SK-N-SH (cell line): ENCODE data around the gene UBE2N. TPM values are rescaled to one million over a fixed set of nuclear protein-coding genes. Genes with fewer than 3 reads are reported as not detected.

Experiments used
- CTCF ChIA-PET: fragments of 300-600, 350-600 bp; formaldehyde crosslinking; extraction: SDS; loops from one replicate; lab custom pipeline; 2021; lab: Yijun Ruan, JAX
- POLR2A ChIA-PET: fragments of 350-600 bp; sonication (Branson Sonifier 250); formaldehyde crosslinking; extraction: SDS; loops from one replicate; lab custom pipeline; 2020; ENCODE audit warnings: antibody characterized with exemption, inconsistent platforms; lab: Yijun Ruan, JAX
- DNase-seq: peaks from one replicate; pipeline ENCODE4 v3.0.0; 2012
- H2AFZ ChIP-seq: fragments of 200-600 bp; sonication (generic); 2 replicates; pipeline ENCODE4 v1.8.1; 2016; ENCODE audit warnings: antibody characterized with exemption, mild to moderate bottlenecking, low read depth
- H3F3A ChIP-seq: fragments of 200-600 bp; sonication (generic); replicated peaks from 2 replicates; pipeline ENCODE3; 2016; ENCODE audit warnings: antibody characterized with exemption, mild to moderate bottlenecking; ENCODE audit not compliant: insufficient read depth
- H3K27ac ChIP-seq, 2 experiments: fragments of 200-500 bp in 1 of 2; fragments of 200-600 bp in 1 of 2; sonication (Bioruptor generic) in 1 of 2; sonication (generic), shearing (Covaris generic) in 1 of 2; 2 replicates each; pipeline versions ENCODE4 v1.5.1 to v1.6.1; 2014 to 2016; ENCODE audit warnings: low read depth in 2 of 2, inconsistent platforms in 1 of 2, low read length in 1 of 2, mild to moderate bottlenecking in 1 of 2, mixed read lengths in 1 of 2
- H3K27me3 ChIP-seq: fragments of 200-600 bp; sonication (generic), shearing (Covaris generic); 2 replicates; pipeline ENCODE4 v1.6.1; 2016; ENCODE audit warnings: mixed run types; ENCODE audit not compliant: insufficient read depth
- H3K36me3 ChIP-seq, 2 experiments: fragments of 200-500 bp in 1 of 2; fragments of 200-600 bp in 1 of 2; sonication (Bioruptor generic) in 1 of 2; sonication (generic) in 1 of 2; replicated peaks in 1 of 2; 2 replicates each; pipeline versions ENCODE3 to v1.5.1; 2014 to 2016; ENCODE audit warnings: low read length in 1 of 2, mild to moderate bottlenecking in 1 of 2; ENCODE audit not compliant: insufficient read depth in 2 of 2, control insufficient read depth in 1 of 2
- H3K4me1 ChIP-seq, 2 experiments: fragments of 200-500 bp in 1 of 2; fragments of 200-600 bp in 1 of 2; sonication (Bioruptor generic) in 1 of 2; sonication (generic), shearing (Covaris generic) in 1 of 2; 2 replicates each; pipeline versions ENCODE4 v1.5.1 to v1.6.1; 2014 to 2016; ENCODE audit warnings: low read depth in 1 of 2, low read length in 1 of 2, mixed run types in 1 of 2; ENCODE audit not compliant: insufficient read depth in 2 of 2, control insufficient read depth in 1 of 2
- H3K4me2 ChIP-seq: fragments of 200-600 bp; sonication (generic), shearing (Covaris generic); 2 replicates; pipeline ENCODE4 v1.6.1; 2017; ENCODE audit warnings: mixed run types
- H3K4me3 ChIP-seq, 2 experiments: fragments of 200-500 bp in 1 of 2; fragments of 200-600 bp in 1 of 2; sonication (Bioruptor generic) in 1 of 2; sonication (generic), shearing (Covaris generic) in 1 of 2; 2 replicates each; pipeline versions ENCODE4 v1.5.1 to v1.8.1; 2014 to 2016; ENCODE audit warnings: low read depth in 2 of 2, inconsistent platforms in 1 of 2, low read length in 1 of 2, mild to moderate bottlenecking in 1 of 2, mixed read lengths in 1 of 2, moderate library complexity in 1 of 2
- H3K79me2 ChIP-seq: fragments of 200-600 bp; sonication (generic); 2 replicates; pipeline ENCODE4 v1.8.1; 2017; ENCODE audit warnings: mild to moderate bottlenecking; ENCODE audit not compliant: insufficient read depth
- H3K9ac ChIP-seq: fragments of 200-600 bp; sonication (generic); 2 replicates; pipeline ENCODE4 v1.6.1; 2017; ENCODE audit warnings: mixed run types
- H3K9me2 ChIP-seq: fragments of 200-600 bp; sonication (generic); 2 replicates; pipeline ENCODE4 v1.6.1; 2017; ENCODE audit warnings: mixed run types
- H3K9me3 ChIP-seq: fragments of 200-600 bp; sonication (generic); 2 replicates; pipeline ENCODE4 v1.6.1; 2017; ENCODE audit warnings: mixed run types, mild to moderate bottlenecking, moderate library complexity
- H4K20me1 ChIP-seq: fragments of 200-600 bp; sonication (generic); 2 replicates; pipeline ENCODE4 v1.6.1; 2017; ENCODE audit warnings: mild to moderate bottlenecking, mixed run types; ENCODE audit not compliant: insufficient read depth
- ELF1 ChIP-seq: IDR thresholded peaks from 2 replicates; pipeline ENCODE4 v1.4.0; 2012
- EP300 ChIP-seq, 2 experiments: IDR thresholded peaks; 2 replicates each; pipeline versions ENCODE4 v1.4.0 to v1.6.1; 2012; ENCODE audit warnings: borderline replicate concordance in 1 of 2, low read depth in 1 of 2, low read length in 1 of 2
- EZH2phosphoT487 ChIP-seq: fragments of 200-600 bp; sonication (generic); IDR thresholded peaks from 2 replicates; pipeline ENCODE4 v1.6.1; 2017; ENCODE audit warnings: low read depth, mixed run types, mild to moderate bottlenecking, antibody characterized with exemption, moderate library complexity, borderline replicate concordance
- FOSL2 ChIP-seq: IDR thresholded peaks from 2 replicates; pipeline ENCODE4 v1.4.0; 2012; ENCODE audit warnings: low read depth, mild to moderate bottlenecking, moderate library complexity, borderline replicate concordance
- FOXJ3 ChIP-seq: sonication (generic); formaldehyde crosslinking; IDR thresholded peaks from 2 replicates; pipeline ENCODE4 v1.5.1; 2020; ENCODE audit warnings: mild to moderate bottlenecking, missing genetic modification reagents
- JUND ChIP-seq: IDR thresholded peaks from 2 replicates; pipeline ENCODE4 v1.4.0; 2012
- MEF2A ChIP-seq: IDR thresholded peaks from 2 replicates; pipeline ENCODE4 v1.4.0; 2012; ENCODE audit warnings: low read depth, borderline replicate concordance
- MXI1 ChIP-seq: IDR thresholded peaks from 2 replicates; pipeline ENCODE4 v1.6.1; 2012; ENCODE audit warnings: mild to moderate bottlenecking, low read depth, low read length, improper control_type of control experiment
- NRF1 ChIP-seq: IDR thresholded peaks from 2 replicates; pipeline ENCODE4 v1.6.1; 2012; ENCODE audit warnings: low read depth, mild to moderate bottlenecking, low read length
- POLR2AphosphoS5 ChIP-seq: IDR thresholded peaks from 2 replicates; pipeline ENCODE4 v1.6.1; 2012; ENCODE audit warnings: low read depth, low read length
- TAF1 ChIP-seq: IDR thresholded peaks from 2 replicates; pipeline ENCODE4 v1.6.1; 2012; ENCODE audit warnings: low read depth, mild to moderate bottlenecking, low read length, moderate library complexity, borderline replicate concordance
- TCF12 ChIP-seq: IDR thresholded peaks from 2 replicates; pipeline ENCODE4 v1.4.0; 2012
- YY1 ChIP-seq: IDR thresholded peaks from 2 replicates; pipeline ENCODE4 v1.4.0; 2012; ENCODE audit warnings: low read depth, mild to moderate bottlenecking
- WGBS: methylation state at CpG from one replicate; pipeline ENCODE4 v1.1.6; 2017; ENCODE audit warnings: low lambda C conversion rate; 5-methylcytosine and 5-hydroxymethylcytosine counted together
- polyA plus RNA-seq, 3 experiments: library from polyadenylated mRNA; depleted of rRNA; stranded (reverse); fragments of >200 nt; gene quantifications; 2 replicates each; pipeline ENCODE4 v1.2.3, GENCODE V29; 2012
- TF ChIP-seq, protein P1 (sequence below): IDR thresholded peaks from 2 replicates; pipeline ENCODE4 v1.4.0; 2012; ENCODE audit warnings: low read depth
- TF ChIP-seq, protein P2 (sequence below): IDR thresholded peaks from 2 replicates; pipeline ENCODE4 v1.6.1; 2012; ENCODE audit warnings: mild to moderate bottlenecking, low read depth, low read length, moderate library complexity

Gene UBE2N
- polyA plus RNA-seq, 1 of the 3 experiments (the other 2 are of a cell fraction), result 102 TPM

DNA sequence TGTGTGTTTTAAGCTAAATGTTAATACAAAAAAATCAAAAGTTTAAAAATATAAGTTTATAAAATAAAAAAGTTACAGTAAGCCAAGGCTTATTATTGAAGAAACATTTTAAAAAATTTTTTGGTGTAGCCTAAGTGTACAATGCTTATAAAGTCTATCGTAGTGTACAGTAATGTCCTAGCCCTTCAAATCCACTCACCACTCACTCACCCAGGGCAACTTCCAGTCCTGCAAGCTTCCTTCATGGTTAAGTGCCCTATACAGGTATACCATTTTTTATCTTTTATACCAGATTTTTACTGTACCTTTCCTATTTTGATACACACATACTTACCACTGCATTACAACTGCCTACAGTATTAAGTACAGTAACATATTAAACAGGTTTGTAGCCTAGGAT, 11.9 kb downstream of the UBE2N start:
- 94% methylated on average over 1 of the region's 1 CpG for WGBS
- no peak for TF ChIP-seq EP300 (IDR thresholded peaks at IDR 0.05; ENCODE audit: borderline replicate concordance in 1 of 2, low read depth in 1 of 2, low read length in 1 of 2)
- no peak for TF ChIP-seq FOSL2
- no peak for TF ChIP-seq FOXJ3 (CRISPR knock-in tag)
- no peak for TF ChIP-seq TCF12
- TF ChIP-seq YY1, result no peak
- H3K27me3 ChIP-seq, result no peaks in the 10 kb centered on the region
- ChIA-PET POLR2A (no interaction called here), CTCF (interaction anchor here (1.6 kb wide), 1 partner anchor 10 kb away, joined by 17 read pairs; no protein-coding TSS in a partner anchor)
- no peaks in the 10 kb centered on the region for H3K36me3 ChIP-seq
- no peaks in the 10 kb centered on the region for H3K9me3 ChIP-seq
- H3K27ac ChIP-seq, result no peak overlapping the region
- H3K4me1 ChIP-seq, result peaks cover 12 to 20% of the 10 kb centered on the region in 2 experiments; a peak in 3 of 4 replicates
- no peaks in the 10 kb centered on the region for H3K9me2 ChIP-seq
- H3K4me2 ChIP-seq, result no peak overlapping the region
- H3K4me3 ChIP-seq, result no peak overlapping the region
- no peak for DNase-seq
- H4K20me1 ChIP-seq, result peaks cover 97% of the 10 kb centered on the region
- no peak overlapping the region for H3K9ac ChIP-seq
- H2AFZ ChIP-seq, result no peak overlapping the region
- H3K79me2 ChIP-seq, result peaks cover 100% of the 10 kb centered on the region
- H3F3A ChIP-seq, result peaks cover 10% of the 10 kb centered on the region

DNA sequence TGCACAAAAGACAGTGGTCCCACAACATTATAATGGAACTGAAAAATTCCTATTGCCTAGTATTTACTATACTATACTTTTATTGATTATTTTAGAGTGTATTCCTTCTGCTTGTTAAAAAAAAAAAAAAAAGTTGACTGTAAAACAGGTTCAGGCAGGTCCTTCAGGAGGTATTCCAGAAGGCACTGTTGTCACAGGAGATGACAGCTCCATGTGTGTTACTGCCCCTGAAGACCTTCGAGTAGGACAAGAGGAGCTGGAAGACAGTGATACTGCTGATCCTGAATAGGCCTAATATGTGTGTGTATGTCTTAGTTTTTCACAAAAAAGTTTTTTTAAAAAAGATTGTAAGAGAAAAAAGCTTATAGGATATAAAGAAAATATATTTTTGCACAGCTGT, 12.3 kb downstream of the UBE2N start:
- H3K36me3 ChIP-seq, result no peaks in the 10 kb centered on the region
- CTCF ChIA-PET, result interaction anchor here (1.6 kb wide), 1 partner anchor 10 kb away, joined by 17 read pairs; no protein-coding TSS in a partner anchor

More for the DNA sequence above, 12.3 kb downstream of the UBE2N start:
- H2AFZ ChIP-seq, result no peak overlapping the region
- no peak overlapping the region for H3K27ac ChIP-seq
- peaks cover 15 to 20% of the 10 kb centered on the region in 2 experiments; a peak in 3 of 4 replicates for H3K4me1 ChIP-seq
- H3K27me3 ChIP-seq, result no peaks in the 10 kb centered on the region
- DNase-seq, result no peak
- TF ChIP-seq FOXJ3 (CRISPR knock-in tag) (no peak), MXI1 (no peak), POLR2AphosphoS5 (no peak), YY1 (no peak), EZH2phosphoT487 (no peak), NRF1 (no peak), JUND (no peak), MEF2A (no peak), ELF1 (no peak), TAF1 (no peak)
- TF ChIP-seq, protein P1, sequence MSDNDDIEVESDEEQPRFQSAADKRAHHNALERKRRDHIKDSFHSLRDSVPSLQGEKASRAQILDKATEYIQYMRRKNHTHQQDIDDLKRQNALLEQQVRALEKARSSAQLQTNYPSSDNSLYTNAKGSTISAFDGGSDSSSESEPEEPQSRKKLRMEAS, result no peak
- TF ChIP-seq, protein P2, sequence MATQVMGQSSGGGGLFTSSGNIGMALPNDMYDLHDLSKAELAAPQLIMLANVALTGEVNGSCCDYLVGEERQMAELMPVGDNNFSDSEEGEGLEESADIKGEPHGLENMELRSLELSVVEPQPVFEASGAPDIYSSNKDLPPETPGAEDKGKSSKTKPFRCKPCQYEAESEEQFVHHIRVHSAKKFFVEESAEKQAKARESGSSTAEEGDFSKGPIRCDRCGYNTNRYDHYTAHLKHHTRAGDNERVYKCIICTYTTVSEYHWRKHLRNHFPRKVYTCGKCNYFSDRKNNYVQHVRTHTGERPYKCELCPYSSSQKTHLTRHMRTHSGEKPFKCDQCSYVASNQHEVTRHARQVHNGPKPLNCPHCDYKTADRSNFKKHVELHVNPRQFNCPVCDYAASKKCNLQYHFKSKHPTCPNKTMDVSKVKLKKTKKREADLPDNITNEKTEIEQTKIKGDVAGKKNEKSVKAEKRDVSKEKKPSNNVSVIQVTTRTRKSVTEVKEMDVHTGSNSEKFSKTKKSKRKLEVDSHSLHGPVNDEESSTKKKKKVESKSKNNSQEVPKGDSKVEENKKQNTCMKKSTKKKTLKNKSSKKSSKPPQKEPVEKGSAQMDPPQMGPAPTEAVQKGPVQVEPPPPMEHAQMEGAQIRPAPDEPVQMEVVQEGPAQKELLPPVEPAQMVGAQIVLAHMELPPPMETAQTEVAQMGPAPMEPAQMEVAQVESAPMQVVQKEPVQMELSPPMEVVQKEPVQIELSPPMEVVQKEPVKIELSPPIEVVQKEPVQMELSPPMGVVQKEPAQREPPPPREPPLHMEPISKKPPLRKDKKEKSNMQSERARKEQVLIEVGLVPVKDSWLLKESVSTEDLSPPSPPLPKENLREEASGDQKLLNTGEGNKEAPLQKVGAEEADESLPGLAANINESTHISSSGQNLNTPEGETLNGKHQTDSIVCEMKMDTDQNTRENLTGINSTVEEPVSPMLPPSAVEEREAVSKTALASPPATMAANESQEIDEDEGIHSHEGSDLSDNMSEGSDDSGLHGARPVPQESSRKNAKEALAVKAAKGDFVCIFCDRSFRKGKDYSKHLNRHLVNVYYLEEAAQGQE, result no peak
- TF ChIP-seq, all 33 proteins: peak for 0
- no peak overlapping the region for H3K9ac ChIP-seq
- H3F3A ChIP-seq, result peaks cover 9% of the 10 kb centered on the region
- POLR2A ChIA-PET, result no interaction called here
- no peak overlapping the region for H3K4me3 ChIP-seq
- H3K4me2 ChIP-seq, result no peak overlapping the region
- H3K79me2 ChIP-seq, result peaks cover 100% of the 10 kb centered on the region
- no peaks in the 10 kb centered on the region for H3K9me2 ChIP-seq
- H3K9me3 ChIP-seq, result no peaks in the 10 kb centered on the region
- WGBS, result 81% methylated on average over 1 of the region's 1 CpG
- peaks cover 99% of the 10 kb centered on the region for H4K20me1 ChIP-seq
